Upper lobe of right lung (tissue), 1 donor: ENCODE measurements around the gene ZNF598. TPM values are rescaled to one million over a fixed set of nuclear protein-coding genes. Genes with fewer than 3 reads are reported as not detected.

ENCODE experiments used
- ATAC-seq: fragments of 200-7000 bp; cut with Tn5 transposase; one replicate; pipeline ENCODE4 v1.9.1; 2020; ENCODE audit warnings: mild to moderate bottlenecking, moderate library complexity
- DNase-seq: peaks from one replicate; pipeline ENCODE4 v3.0.0-alpha.2; 2020
- H3K27ac ChIP-seq: fragments of 200-600 bp; one replicate; pipeline ENCODE4 v1.8.0; 2022
- H3K27me3 ChIP-seq: fragments of 200-600 bp; one replicate; pipeline ENCODE4 v1.8.0; 2022; ENCODE audit warnings: mild to moderate bottlenecking
- H3K36me3 ChIP-seq: fragments of 200-600 bp; one replicate; pipeline ENCODE4 v1.8.0; 2022
- H3K4me1 ChIP-seq: fragments of 200-600 bp; one replicate; pipeline ENCODE4 v1.8.0; 2022
- H3K4me3 ChIP-seq: fragments of 200-600 bp; one replicate; pipeline ENCODE4 v1.8.0; 2022; ENCODE audit warnings: mild to moderate bottlenecking
- H3K9me3 ChIP-seq: fragments of 200-600 bp; one replicate; pipeline ENCODE4 v1.8.0; 2022
- CTCF ChIP-seq: fragments of 200-600 bp; IDR thresholded peaks from one replicate; pipeline ENCODE4 v1.8.0; 2022; ENCODE audit warnings: antibody characterized with exemption
- intact Hi-C: fragments of 100-400 bp; cut with DNase I; formaldehyde crosslinking; loops from one replicate; pipeline ENCODE4 v1.11.0; 2022
- total RNA-seq: library from RNA; stranded (reverse); fragmentation: NEBNext Ultra II Directional; extraction: Animal tissue kit (Norgen Biotek cat#: 25700); gene quantifications from one replicate; pipeline ENCODE4 v1.2.1, GENCODE V29; 2021
- donor health status: DM: no; HTN: yes; CAD: no; lungs with severe emphysema.

Gene ZNF598
- total RNA-seq, 1 donor from 2014 or later = 38.2 TPM

- Histone ChIP-seq H3K27ac (peak within 1 kb of the TSS; percentile 81), H3K9me3 (no peaks in the 10 kb centered on the region), H3K27me3 (no peaks in the 10 kb centered on the region), H3K4me3 (peak within 1 kb of the TSS; percentile 95), H3K4me1 (peaks cover 51% of the 10 kb centered on the region), H3K36me3 (peaks cover 18% of the 10 kb centered on the region)
- ATAC-seq (peak; percentile 92), DNase-seq (peak; percentile 99)
- intact Hi-C loops = no loop called here
- TF ChIP-seq CTCF = peak; percentile 38
Observed at GRCh38 chr16:2047330-2048115, 37.9 kb upstream of the ZNF598 start, which contains the start of the genes NTHL1 and TSC2. NTHL1 (minus strand) TSS chr16:2047834; CDS start chr16:2047823, 11 bp downstream. TSC2 (plus strand) TSS chr16:2047985; CDS start chr16:2048616, 631 bp downstream.

GRCh38 chr16:2046893-2047329, 37.3 kb upstream of the ZNF598 start:
- TF ChIP-seq CTCF = no peak
- no peaks in the 10 kb centered on the region for H3K27me3 ChIP-seq
- no peaks in the 10 kb centered on the region for H3K9me3 ChIP-seq
- H3K4me3 ChIP-seq = peak overlapping the region; percentile 95
- intact Hi-C loops = no loop called here
- peaks cover 11% of the 10 kb centered on the region for H3K36me3 ChIP-seq
- DNase-seq (no peak), ATAC-seq (no peak)
- peak overlapping the region; percentile 81 for H3K27ac ChIP-seq
- peaks cover 57% of the 10 kb centered on the region for H3K4me1 ChIP-seq

GRCh38 chr16:2045965-2046892, 36.6 kb upstream of the ZNF598 start:
- intact Hi-C loops = no loop called here
- H3K4me1 ChIP-seq = peaks cover 64% of the 10 kb centered on the region
- H3K27me3 ChIP-seq = no peaks in the 10 kb centered on the region
- no peaks in the 10 kb centered on the region for H3K9me3 ChIP-seq
- ATAC-seq (no peak), DNase-seq (no peak)
- no peak overlapping the region for H3K4me3 ChIP-seq
- TF ChIP-seq CTCF = no peak
- peaks cover 7% of the 10 kb centered on the region for H3K36me3 ChIP-seq
- H3K27ac ChIP-seq = peak overlapping the region; percentile 81

- H3K27ac ChIP-seq = peak overlapping the region; percentile 59
Observed at GRCh38 chr16:2044541-2044940, 34.9 kb upstream of the ZNF598 start.

More at GRCh38 chr16:2044541-2044940, 34.9 kb upstream of the ZNF598 start:
- peaks cover 81% of the 10 kb centered on the region for H3K4me1 ChIP-seq
- no peaks in the 10 kb centered on the region for H3K9me3 ChIP-seq
- DNase-seq (no peak), ATAC-seq (no peak)
- H3K27me3 ChIP-seq = no peaks in the 10 kb centered on the region
- no peak overlapping the region for H3K4me3 ChIP-seq
- H3K36me3 ChIP-seq = no peaks in the 10 kb centered on the region
- intact Hi-C loops = no loop called here
- no peak for TF ChIP-seq CTCF
